Activated CD4-positive, alpha-beta T cell treated with anti-CD3 and anti-CD28 coated beads, Interleukin-2, amount 50 U/mL, for 1 hour (primary cell): ENCODE measurements around the gene TMEFF2.

Experiments used
- DNase-seq: peaks from one replicate; pipeline ENCODE4 v3.0.0-alpha.2; 2020

TMEFF2 gene

DNA sequence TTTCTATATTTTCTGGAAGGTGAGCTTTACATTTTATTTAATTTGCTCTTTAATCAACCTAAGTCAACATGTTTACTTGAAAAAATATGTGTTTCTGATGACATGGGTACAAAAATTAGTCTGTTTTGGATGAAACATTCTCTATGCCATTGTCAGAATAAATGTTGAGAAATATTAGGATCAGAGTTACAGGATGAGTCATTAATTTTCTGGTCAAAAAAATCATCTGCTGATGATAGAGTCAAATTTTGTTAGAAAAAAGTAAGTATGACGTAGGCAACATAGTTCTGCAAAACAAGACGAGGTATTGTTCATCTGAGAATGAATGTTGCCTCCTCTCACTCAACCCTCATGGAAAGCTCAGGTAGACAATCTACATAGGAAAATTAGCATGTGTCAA is 240.3 kb downstream of the TMEFF2 start:
- no peak for DNase-seq

DNA sequence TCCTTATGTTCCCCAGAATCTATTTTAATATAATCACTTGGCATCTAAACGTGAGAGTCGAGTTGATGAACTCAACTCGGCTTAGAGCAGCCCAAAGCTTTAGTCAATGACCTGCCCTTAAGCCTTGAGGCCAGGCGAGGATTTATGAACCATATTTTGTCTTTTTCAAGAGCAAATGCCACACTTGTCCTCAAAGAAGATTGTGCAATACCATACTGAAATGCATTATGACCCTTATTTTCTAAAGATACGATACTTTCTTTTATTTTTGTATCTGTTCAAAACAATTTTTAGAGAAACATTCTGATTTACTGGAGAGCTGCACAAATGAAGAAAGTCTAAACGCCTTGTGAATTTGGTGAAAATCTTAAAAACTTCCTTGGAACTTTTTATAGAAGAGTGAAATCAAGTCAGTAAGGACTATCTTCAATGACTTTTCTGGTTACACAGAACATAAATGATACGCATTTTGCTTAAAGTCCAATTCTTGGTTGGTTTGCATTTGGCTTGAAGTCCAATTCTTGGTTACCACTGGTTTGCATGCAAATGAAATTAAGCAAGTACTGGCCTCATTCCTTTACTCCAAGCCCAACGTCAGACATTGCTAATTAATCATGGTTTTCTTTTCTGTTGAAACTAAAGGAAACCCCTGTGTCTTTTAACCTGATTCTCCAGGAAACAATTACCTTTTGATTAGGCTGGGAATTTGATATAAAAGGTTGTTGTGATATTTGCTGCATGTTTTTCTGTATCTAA is 242.0 kb downstream of the TMEFF2 start:
- DNase-seq: no peak

DNA sequence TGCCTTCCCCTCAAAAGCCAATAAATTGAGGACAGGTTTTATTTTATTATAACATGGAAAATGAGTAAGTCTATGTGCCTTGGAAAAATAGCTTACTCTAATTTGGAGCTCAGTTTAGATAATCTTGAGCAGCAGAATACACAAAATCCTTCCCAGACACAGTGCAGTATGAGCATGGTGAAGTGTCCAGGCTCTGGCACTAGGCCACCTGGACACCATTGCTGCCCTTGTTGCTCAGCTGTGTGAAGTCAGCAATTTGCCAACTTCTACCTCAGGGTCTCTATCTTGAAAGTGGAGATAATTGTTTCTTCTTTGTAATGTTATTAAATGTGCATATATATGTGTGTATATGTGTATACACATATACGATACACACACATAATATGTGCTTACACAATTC is 242.9 kb downstream of the TMEFF2 start:
- DNase-seq: no peak

DNA sequence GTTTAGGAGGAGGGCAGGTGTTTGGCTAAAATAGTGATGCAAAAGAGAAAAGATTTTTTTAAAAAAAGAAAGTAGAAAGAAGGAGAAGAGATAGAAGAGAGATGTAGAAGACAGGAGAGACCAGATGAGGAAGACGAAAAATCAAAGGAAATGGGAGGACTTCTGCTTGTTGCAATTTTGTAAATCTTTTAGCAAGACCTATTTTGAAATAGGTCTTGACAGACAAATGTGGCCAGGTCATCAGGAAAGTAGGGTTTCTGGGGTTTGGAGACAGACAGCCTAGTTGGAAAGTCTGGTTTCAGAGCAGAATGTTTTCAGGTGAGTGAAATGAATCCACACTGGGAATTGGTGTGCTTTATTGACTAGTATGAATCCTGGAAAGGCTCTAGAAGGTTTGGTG is 243.4 kb downstream of the TMEFF2 start:
- DNase-seq: no peak

DNA sequence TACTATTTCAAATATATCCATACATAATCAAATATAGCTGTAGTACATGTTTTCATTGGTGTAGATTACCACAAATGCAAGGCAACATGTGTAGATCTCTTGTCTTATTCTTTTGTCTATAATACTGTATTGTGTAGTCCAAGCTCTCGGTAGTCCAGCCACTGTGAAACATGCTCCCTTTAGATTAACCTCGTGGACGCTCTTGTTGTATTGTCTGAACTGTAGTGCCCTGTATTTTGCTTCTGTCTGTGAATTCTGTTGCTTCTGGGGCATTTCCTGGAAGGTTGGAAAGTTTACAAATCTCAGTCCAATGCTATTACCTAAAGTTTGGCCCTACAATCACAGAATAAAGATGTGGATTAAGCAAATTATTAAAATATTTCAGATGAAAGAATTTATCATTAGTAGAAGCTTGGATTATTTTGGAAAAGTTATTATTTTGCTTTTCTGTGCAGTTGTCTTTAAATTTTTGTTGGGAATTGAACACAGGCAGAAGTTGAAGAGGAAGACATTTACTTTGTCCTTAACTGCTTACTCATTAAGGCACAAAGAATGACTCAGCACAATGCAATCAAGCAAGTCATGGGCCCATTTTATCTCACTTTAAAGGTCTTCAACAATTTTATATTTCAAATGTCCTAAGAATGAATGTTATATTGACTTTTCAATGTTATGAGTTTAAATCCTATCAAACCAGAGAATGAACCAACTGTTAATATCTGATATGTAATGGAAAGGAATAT is 244.4 kb downstream of the TMEFF2 start:
- no peak for DNase-seq

DNA sequence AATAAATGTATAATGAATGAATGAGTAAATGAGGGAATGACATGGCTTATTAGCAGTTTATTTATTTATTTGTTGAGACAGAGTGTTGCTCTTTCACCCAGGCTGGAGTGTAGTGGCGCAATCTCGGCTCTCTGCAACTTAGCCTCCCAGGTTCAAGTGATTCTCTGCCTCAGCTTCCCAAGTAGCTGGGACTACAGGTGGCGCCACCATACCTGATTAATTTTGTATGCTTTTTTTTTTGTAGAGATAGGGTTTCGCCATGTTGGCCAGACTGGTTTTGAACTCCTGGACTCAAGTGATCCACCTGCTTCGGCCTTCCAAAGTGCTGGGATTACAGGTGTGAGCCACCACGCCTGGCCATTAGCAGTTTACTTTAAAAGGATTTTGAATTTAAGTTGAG is 247.5 kb downstream of the TMEFF2 start:
- DNase-seq: no peak

DNA sequence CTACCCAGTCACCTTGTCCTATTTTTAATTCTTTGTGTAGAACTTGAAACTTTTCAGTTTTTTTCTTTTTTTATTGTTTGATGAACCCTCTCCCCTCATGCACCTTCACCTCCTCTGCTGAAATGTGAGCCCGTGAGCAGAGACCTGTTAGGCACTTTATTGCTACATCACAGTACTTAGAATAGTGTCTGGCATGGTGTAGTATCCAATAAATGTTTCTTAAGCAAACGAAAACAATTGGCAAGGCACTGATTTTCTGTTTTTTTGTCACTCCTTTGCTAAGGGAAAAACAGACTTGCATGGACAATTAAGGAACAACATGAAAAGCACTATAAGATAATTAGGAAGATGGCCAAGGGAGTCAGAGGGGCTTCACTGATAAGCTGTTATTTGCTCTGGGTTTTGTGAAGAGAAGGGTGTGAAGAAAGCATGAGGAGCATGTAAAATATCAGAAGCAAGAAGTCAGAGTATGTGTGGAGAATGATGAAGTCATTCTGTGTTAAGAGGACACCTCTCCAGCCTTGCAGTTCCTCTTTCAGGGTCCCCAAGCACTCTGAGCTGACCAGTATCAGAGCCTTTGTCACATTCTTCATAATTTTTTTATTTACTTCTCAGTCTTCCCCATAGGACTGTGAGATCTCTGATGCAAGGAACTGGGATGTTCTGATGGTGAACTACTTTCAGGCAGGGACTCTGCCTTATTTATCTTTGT is 248.1 kb downstream of the TMEFF2 start:
- DNase-seq: no peak

DNA sequence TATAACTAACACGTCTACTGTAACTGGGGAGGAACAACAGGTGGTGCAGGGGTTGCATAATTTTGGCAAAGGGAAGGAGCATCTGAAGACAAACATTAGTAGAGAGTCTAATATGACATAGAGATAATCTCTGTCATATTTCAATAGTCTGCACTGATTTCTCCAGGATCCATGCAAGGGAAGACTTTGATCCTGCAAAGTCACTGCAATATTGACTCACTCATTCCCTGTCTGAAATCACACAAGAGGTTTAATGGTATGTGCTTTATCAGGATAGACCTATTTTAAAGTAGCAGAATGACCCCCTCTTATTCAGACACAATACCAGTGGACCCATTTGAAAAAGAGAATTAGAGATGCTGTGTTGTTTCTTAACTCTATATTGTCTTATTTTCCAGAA is 249.1 kb downstream of the TMEFF2 start:
- no peak for DNase-seq

DNA sequence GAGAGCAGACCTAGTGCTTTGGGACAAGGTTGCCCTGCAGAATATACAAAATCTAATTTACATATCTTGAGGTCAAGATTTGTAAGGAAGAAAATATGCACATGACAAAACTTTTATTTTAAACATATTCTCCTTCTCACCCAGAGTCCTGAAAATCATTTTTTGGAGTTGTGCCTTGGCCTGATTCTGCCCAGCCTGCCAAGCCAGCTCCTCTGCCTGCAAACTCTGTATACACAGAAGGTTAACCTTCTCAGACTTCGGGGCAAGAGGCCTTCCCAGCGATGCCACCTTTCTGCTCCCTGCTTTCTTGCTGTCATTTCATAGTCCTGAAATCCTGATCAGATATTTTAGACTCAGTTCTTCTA is 252.0 kb downstream of the TMEFF2 start:
- no peak for DNase-seq

DNA sequence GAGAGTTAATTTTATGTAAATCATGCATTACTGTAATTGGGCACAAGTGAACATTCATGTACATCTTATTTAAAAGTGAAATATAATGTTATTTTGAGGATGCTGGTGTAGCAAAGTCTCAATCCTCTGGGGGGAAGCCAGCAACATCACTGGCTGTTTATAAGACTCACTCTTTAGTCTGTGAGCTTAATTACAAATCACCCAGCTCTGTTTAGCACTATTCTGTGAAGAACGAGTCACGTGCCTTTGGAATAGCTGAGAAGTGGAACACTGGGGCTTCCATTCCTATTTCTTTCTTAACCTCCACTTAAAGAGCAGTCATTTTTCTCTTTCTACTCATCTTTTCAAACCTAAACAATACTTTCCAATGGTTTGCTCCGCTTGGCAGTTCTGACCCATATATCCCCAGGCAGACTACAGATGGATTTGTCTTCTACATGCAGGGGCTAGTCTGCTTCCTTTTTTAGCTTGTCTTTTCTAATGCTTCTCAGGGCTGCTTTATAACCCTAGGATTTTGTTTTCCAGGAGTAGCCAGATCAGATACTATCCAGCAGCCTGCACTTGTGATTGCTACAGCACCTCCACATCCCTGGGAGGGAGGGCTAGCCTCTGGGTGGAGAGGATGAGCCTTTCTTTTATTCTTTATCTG is 252.5 kb downstream of the TMEFF2 start:
- DNase-seq: no peak

DNA sequence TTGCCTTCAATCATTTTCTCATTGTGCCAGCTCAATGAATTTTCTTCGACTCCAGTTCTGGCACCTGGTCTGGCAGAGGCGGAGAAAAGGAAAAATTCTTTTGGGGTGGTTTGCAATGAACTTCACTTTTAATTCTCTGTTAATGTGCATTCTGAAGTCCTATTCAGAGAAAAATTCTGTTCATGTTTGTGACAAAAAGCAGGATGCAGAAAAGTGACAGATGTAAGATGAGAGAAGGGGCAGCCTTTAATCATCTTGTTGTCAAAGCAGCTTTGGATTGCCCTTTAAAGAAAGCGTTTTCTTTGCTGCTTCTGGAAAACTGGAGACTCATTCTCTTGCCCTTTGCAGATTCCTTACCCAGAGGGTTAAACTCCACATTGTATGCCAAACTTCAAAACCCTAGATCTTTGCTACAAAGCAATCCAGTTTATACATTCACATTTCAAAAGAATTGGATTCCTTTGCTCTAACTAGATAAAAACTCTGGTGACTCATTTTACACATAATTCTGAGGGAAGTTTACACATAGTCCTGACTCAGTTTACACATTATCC is 253.3 kb downstream of the TMEFF2 start:
- no peak for DNase-seq

DNA sequence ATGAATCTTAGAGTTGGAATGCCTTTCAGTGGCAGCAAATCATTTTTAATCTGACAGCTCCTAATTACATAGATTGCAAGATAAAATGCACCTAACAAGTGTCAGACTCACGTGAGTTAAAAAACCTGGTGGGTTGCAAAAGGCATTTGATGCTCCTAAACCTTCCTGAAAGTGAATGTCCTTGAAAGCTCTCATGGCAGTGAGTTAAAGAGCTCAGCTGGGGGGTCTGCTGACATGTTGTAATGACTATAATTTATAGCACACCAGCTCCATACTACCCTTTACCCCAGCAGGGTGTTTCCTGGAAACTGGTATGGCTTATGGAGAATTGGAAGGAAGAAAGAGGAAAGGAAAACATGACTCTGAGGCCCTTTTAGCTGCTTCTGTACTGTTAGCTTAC is 256.0 kb downstream of the TMEFF2 start:
- DNase-seq: no peak

DNA sequence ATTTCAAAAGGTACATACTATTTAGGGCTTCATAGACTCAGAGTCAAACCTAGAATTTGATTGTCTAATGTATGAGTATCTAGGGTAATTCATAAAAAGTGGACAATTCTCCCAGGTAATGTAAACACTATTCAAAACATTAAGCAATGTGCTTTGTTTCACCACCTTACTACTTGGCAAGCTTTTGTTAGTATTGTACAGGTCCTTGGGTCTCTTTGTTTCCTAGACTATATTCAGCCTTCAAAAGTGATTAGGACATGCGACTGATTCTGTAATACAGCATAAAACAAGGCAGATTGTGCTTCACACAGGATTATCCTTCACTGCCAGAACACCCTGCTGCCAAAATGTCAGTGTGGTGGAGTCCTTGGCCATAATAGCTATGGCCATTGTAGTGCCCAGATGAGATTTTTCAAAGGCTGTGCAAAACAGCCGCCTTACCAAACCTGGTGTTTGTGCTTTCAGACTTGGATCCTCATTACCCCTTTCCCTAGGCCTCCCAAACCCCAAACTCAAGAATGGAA is 257.8 kb downstream of the TMEFF2 start:
- DNase-seq: no peak

DNA sequence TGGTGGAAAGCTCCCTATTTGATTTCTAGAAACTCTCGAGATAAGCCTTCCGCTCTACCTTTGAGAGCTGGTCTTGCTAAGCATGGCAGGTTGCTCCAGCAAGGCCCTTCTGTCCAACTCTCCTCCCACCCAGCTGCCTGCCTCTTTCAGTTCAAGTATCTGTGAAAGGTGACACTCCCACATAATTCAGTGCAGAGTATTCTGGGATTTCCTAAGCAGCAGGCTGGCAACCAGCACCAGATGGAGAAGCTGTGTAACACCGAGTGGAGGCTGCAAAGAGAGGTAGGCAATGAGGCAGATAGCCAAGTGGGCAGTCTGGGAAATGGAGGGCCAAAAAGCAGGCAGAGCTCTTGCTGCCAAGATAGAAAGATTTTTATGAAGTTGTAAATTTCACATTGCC is 259.5 kb downstream of the TMEFF2 start:
- DNase-seq: no peak

DNA sequence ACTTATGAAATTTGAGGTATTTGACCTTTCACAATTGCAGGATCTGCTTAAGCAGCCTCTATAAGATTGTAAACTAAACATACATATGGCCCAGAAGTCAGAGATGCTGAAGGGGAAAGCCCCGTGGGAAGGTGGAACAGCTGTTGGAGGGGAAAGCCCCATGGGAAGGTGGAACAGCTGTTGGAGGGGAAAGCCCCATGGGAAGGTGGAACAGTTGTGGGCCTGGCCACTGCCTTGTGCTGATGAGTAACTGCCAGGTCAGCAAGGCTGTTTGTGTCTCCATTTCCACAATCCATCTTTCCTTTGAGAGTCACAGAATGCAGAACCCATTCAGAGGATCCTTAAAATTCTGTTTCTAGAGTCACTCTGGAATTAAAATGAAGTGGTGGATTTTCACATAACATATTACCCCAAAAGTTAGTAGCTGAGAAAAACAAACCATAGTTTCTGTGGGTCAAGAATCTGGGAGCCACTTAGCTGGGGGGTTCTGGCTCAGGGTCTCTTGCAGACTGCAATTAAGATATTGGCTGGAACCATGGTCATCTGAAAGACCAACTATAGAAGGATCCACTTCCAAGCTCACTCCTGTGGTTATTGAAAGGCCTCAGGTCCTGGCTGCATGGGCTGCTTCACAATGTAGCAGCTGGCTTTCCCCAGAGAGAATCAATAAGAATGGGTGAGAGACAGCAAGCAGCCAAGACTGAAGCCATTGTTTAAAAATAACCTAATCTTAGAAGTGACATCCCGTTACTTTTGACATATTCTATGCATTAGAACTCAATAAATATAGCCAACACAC is 261.2 kb downstream of the TMEFF2 start:
- DNase-seq: no peak

DNA sequence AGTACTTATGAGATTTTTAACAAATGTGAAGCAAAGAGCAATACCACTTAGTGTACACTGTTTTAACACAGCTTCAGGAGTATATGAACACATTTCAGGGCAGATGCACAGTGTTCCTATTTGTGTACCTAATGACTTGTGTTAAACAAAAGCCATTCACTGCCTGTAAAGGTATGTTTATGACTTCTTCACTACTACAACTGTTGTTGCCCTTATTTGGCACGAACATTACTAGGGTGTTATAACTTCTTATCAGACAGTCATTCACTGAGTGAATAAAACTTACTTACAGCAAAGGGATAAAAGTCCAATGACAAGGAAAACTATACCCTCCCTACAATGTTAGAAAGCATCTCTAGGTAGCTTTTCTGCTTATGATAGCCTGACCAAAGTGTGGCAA is 262.4 kb downstream of the TMEFF2 start:
- DNase-seq: no peak

DNA sequence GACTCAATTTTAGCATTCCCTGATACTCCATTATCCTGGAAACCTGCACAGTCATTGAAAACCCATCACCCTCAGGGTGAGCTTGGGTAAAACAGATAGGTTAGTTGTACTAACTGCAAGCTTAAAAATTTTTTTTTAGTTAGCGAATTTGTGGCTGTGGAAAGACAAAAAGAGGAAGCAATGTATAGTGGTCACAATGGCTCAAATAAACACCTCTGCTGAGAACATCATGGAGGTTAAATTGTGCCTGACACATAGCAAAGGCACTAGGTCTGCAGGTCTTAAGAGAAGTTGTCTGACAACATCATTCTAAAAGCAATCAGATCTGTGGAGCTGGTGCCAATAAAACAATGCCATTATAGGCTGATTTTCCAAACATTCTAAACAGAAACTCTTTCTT is 263.4 kb downstream of the TMEFF2 start:
- DNase-seq: no peak

DNA sequence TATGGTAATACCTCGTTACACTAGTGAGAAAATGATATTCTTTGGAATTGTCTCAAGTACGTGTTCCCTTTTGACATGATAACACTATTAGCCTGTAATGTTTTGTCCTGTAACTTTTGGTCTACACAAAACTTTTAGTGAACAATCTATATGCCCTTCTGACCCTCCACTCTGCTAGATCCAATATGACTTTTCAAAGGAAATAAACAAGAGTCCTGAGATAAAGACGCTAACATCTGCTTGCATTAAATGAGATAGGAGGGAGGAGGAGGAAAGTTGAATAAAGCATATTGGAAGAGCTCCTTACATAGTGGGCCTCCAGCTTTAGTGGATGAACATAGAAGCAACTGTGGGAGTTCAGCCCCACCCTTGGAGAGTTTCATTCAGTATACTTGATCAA is 264.5 kb downstream of the TMEFF2 start:
- DNase-seq: no peak

DNA sequence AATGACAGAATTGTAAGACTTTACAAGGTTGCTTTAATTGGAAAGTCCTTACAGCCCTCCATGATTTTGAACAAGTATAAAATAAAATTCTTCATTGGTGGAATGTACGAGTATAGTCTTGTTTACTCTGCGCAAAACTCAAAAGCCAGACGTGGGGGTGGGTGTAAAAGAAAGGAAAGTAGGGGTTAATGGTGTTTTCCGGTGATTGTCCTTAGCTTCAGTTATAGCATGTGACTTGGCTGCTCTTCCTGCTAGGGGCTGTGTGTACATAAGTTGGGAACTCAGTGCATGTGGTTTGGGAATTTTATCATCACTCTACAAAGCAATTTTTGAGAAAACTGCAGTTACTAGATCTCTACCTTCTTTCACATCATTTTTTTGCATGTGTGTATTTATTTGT is 265.4 kb downstream of the TMEFF2 start:
- no peak for DNase-seq

DNA sequence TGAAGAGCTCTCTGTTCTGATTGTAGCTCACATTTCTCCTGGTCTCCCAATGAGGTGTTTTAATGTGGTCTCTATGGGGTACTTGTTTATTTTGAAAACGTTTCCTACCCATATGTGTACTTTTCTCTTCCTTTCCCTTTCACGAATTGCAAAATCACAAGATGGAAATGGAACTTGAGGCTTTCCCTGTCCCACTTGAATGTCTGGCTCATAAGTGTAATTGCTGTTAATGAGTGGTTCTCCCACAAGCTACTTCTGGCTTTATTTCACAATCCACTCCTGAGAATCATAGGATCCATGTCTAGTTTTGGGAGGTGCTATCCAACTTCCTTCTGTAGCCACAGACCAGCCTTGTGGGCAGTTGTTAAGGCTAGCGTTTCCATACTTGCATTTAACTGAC is 266.7 kb downstream of the TMEFF2 start:
- DNase-seq: no peak

DNA sequence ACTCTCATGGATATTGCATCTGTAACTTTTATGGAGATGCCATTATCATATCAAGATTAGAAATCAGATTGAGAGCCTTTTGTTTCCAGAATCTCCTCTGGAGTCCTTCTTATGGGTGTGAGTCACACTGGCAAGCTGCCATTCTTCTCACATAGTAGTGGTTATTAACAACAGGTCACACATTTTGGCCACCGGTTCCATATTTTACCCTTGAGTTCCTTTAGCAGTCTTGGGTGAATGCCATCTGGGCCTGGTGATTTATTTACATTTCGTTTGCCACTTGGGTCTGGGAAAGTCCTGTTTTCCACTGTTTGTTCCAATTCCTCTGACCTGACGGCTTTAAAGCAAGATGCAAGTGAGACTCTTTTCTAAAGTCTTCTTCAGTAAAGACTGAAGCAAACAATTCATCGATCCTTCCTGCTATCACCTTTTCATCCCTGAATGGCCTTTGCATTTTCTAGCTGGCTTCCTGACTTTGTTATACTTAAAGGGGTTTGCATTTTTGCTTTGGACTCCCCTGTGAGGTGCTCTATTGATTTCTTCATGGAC is 267.3 kb downstream of the TMEFF2 start:
- DNase-seq: no peak

DNA sequence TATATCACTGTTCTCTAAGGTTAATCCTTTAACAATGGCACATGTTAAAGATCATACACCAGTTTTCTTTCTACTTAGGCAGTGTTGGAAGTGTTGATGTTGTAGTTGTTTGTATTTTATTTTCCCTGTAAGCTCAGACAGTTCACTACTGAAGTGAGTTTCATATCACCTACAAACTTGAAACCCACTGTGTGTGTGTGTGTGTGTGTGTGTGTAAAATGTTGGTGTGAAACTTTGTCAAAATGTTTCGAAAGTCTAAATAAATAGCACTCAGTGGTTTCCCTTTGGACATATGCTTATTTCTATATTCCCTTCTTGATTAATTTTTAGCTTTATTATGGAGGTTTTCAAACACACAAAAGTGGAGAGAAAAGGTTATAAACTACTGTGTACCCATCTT is 268.1 kb downstream of the TMEFF2 start:
- DNase-seq: no peak
